Airway epithelial cell (primary cell): ENCODE results near the gene EPS8. TPM values are rescaled to one million over a fixed set of nuclear protein-coding genes. Genes with fewer than 3 reads are reported as not detected.

Experiments used
- total RNA-seq: library from RNA; depleted of rRNA; stranded (reverse); fragments of >200 nt; gene quantifications from 2 replicates; pipeline ENCODE4 v1.2.3, GENCODE V29; 2015

The EPS8 gene
- 8.6 and 12.7 TPM in 2 replicates for total RNA-seq

GRCh38 chr12:15789220-15790171 is at the start of gene EPS8:
Gene EPS8 (minus strand): TSS chr12:15789388. CDS start chr12:15682951, 106,437 bp downstream.

Other genes with a start within 250 kb of the EPS8 start
- 132 and 148 TPM in 2 replicates for gene STRAP, start 93.0 kb upstream of the EPS8 start, total RNA-seq
- 56.8 and 78.9 TPM in 2 replicates for gene DERA, start 121.9 kb upstream of the EPS8 start, total RNA-seq